Stimulated activated CD8-positive, alpha-beta memory T cell treated with anti-CD3 and anti-CD28 coated beads, Interleukin-7, amount 100 ng/mL, for 1 hour (primary cell): ENCODE measurements around the gene CELSR1.

Experiments
- DNase-seq, 2 donors: peaks; one replicate each; pipeline ENCODE4 v3.0.0-alpha.2; 2020; ENCODE audit warnings: low read depth in 2 of 2

CELSR1 gene

GRCh38 chr22:46442217-46442853 is 95.1 kb downstream of the CELSR1 start:
- DNase-seq, result no peak

DNA sequence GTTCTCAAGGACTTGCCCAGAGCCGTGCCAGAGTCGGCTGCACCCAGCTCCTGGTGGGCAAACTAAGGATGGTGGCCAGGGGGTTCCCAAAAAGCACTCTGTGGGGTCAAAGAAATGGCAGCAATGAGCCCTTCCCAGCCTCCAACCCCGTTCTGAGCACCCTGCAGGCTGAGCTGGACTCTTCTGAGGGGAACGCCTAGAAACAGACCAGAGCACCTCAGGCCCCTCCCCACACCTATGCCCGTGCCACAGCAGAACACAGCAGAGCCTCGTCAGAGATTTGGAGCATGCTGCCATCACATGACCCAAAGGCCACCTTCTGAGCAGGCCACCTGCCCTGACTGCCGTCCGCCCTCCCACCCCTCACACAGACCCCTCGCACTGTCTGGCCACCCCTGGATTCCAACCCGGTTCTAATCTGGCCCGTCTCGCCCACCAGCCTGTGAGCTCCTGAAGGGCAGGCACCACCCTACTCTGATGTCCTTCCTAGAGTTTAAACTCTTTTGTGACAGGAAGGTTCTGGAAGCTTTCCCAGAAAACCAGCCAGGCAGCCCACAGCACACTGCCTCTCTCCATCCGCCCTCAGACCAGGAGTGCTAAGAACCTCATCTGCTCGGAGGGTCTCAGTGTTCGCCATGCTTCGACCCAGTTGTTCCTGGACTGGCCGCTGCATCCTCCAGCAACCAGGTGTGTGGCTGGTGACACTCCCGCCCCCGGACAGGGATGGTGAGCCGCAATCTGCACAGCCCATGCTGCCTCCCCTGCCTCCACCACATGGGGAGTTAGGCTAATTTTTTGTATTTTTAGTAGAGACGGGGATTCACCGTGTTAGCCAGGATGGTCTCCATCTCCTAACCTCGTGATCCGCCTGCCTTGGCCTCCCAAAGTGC is 97.6 kb downstream of the CELSR1 start:
- no peak for DNase-seq

GRCh38 chr22:46439111-46439510 is 98.3 kb downstream of the CELSR1 start:
- DNase-seq, result no peak

DNA sequence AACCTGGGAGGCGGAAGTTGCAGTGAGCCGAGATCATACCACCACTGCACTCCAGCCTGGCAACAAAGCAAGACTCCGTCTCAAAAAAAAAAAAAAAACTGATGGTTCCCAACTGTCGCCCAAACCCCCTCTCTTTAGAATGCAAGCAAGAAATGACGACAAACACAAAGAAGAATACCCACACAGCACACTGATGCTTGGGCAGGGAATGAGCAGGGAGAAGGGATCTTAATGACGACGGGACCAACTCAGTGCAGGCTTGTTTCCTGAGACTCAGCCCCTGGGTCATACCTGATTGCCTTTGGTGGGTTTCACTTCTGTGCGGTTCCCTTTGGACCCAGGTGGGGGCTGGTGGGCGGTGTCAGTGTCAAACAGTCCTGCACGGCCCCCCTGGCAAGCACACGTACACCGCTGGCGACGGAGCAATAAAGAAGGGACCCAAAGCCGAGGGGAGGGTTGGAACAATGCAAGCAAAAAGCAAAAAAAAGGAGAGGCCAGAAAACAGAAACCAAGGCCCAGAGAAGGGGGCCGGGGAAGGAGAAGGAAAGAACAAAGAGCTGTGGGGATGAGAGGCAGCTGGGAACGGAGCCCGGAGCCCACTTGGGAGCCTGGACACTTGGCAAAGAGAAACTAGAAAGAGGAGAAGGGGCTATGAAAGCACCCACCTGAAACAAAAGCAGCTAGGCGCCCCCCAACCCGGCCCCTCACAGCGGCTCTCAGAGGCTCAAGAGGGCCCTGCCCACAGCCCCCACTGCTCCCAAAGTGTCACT is 99.6 kb downstream of the CELSR1 start:
- DNase-seq, result no peak

DNA sequence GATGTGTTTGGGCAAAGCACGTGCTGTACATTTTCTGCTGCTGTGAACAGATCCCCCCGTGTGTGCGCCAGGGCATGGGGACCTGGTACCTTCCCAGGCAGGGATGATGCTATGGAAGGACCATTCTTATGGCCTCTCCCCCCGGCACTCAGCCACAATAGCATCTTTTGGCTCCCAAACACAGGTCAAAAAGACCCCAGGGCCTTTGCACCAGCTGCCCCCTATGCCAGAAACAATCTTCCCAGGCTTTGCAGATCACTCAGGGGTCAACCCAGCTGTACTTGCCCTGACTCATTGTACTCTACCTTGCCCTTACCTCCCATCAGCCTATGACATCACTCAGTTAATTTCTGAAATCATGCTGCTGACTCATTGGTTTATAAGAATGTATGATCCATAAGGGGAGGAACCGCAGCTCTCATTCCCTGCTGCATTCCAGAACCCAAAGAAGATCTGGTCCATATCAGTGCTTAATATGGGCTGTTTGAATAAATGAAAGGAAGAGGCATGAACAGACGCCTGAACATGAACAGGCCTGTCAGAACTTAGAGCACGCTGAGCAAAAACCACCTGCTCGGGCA is 100.7 kb downstream of the CELSR1 start:
- DNase-seq, result no peak

DNA sequence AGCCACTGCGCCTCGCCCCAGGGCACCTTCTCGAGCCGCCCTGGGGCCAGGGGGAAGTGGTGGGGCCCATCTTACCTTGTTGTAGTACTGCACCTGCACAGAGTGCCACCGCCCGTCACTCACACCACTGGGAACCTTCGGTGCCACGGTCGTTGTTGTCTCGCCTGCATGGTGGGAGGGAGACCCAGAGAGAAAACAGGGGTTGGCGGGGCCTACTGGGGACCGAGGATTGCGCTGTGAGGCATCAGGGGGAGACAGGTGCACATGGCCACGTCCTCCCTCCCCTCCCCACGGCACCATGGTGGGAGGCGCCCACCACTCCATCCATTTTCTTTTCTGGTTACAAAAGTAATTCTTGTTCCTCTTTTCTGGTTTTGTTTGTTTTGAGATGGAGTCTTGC is 104.1 kb downstream of the CELSR1 start:
- no peak for DNase-seq

DNA sequence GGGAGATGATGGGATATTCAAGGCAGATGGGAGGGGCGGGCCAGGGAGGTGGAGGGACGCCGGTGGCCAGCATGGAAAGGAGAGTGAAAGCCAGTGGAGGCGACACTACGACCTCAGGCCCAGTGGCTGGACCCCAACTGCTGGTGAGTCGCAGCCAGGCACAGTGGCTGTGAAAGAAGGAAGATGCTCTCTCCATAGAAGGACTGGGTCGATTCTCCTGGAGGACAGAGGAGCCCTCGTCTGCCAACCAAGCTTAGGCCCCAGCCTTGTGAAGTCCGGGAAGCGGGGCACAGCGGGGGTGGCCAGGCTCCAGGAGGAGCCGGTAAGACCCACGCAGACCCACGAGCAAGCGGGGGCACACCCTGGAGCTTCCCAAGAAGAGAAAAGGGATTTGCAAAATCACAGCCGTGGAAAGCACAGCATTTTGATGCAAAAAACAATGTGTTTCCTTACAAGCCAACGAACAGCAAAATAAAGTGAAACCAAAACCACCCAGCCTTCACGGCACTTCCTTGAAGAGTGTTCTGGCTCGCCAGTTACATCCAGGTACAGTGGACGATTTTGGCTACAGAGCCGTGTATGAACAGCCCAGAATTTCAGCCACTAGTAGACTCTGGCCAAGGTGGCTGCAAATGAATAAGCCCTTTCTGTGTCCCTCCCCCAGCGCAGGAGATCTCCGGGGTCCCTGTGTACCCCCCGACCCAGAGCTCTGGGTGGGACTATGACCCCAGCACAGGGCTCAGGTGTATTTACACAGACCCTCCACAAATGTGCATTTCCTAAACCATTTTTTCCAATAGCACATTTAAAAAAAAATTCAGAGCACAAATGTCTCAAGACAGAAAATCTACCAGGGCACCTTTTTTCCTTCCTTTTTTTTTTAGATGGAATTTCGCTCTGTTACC is 105.0 kb downstream of the CELSR1 start:
- peak in 1 of 2 donors; percentile 5 for DNase-seq

- no peak for DNase-seq
Observed at GRCh38 chr22:46430961-46431838, 106.2 kb downstream of the CELSR1 start.

- no peak for DNase-seq
Observed at GRCh38 chr22:46429325-46429853, 108.0 kb downstream of the CELSR1 start.

- no peak for DNase-seq
Observed at GRCh38 chr22:46428602-46429324, 108.7 kb downstream of the CELSR1 start.

- no peak for DNase-seq
Observed at GRCh38 chr22:46428171-46428570, 109.2 kb downstream of the CELSR1 start.

DNA sequence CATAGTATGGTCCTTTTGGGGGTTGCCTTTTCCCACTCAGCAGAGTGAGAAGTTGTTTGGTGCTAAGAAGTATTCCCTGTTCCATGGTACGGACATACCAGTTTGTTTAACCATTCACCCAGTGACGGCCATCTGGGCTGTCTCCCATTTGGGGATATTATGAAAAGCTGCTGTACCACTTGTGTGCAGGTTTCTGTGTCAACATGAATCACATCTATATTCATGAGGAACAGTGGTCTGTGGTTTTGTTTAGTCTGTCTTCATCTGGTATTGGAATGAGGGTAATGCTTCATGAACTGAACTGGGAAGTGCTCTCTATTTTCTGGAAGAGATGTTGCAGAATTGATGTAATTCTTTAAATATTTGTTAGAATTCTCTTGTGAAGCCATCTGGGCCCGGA is 112.4 kb downstream of the CELSR1 start:
- no peak for DNase-seq

DNA sequence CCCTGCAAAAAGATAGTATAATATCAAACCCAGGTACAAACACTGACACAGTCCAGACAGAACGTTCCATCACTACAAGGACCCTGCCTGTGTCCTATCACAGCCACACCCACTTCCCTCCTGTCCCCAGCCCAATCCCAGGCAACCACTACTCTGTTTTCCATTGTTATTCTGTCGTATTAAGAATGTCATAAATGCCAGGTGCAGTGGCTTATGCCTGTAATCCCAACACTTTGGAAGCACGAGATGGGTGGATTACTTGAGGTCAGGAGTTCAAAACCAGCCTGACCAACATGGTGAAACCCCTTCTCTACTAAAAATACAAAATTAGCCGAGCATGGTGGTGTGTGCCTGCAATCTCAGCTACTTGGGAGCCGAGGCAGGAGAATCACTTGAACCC is 112.9 kb downstream of the CELSR1 start:
- DNase-seq, result no peak

DNA sequence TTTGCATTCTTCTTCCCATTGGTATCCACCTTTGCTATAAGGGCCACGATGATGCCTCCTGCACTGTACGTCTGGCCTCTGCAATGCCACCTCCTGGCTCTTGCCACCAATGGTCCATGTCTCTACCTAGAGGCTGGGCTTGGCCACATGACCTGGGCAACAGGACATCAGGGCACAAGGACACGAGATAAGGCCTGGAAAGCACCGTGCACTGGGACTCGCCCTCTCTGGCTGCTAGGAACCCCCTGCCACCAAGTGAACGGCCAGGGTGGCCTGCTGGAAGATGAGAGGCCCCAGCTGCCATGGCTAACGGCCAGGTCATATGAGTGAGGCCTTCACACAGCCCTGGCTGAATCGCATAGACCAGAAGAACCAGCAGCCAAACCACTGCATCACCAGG is 114.5 kb downstream of the CELSR1 start:
- no peak for DNase-seq

GRCh38 chr22:46421267-46421666 is 116.2 kb downstream of the CELSR1 start:
- DNase-seq, result peak in 1 of 2 donors; percentile 7

- no peak for DNase-seq
Observed at GRCh38 chr22:46419754-46420571, 117.5 kb downstream of the CELSR1 start.

GRCh38 chr22:46418827-46419226 is 118.6 kb downstream of the CELSR1 start:
- no peak for DNase-seq

DNA sequence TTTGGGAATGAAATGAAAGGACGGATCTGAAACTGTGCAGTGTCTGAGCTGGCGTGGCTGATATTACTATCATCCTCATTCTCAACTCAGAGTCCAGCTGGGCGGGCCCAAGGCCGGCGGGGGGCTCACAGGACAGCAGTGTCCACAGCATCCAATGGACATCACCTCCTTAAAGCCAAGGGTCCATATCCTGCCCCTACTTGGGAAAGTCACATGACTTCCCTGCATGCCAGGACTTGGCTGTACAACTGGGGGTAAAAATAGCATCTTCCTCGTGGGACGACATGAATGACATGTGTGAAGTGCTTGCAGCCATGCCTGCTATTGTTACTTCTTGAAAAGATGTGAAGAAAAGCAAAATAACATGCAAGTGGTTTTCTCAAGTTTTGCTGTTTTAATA is 119.7 kb downstream of the CELSR1 start:
- DNase-seq, result no peak
